Activated CD4-positive, alpha-beta T cell treated with anti-CD3 and anti-CD28 coated beads, Interleukin-2, Interleukin-6, amounts not matched to agents 100 ng/mL and 50 ng/mL, durations not matched to agents 16 hours and 8 hours (primary cell): ENCODE results near the gene TRIM47.

Source experiments
- DNase-seq: peaks from one replicate; pipeline ENCODE4 v3.0.0-alpha.2; 2020

TRIM47 gene

GRCh38 chr17:75828076-75828400 is 50.3 kb downstream of the TRIM47 start:
- no peak for DNase-seq

- DNase-seq, result peak; percentile 75
These were observed 50.9 kb downstream of the TRIM47 start for GRCh38 chr17:75827308-75828075.

- no peak for DNase-seq
These were observed 51.6 kb downstream of the TRIM47 start for GRCh38 chr17:75826561-75827307.

GRCh38 chr17:75825748-75826370 is 52.5 kb downstream of the TRIM47 start:
- no peak for DNase-seq

GRCh38 chr17:75825149-75825552 is 53.2 kb downstream of the TRIM47 start:
- DNase-seq, result no peak

- no peak for DNase-seq
These were observed 53.7 kb downstream of the TRIM47 start for GRCh38 chr17:75824666-75825065.
